GM20000 (cell line): ENCODE data around the gene TFEC.

Experiments
- DNase-seq: peaks from one replicate; pipeline ENCODE4 v3.0.0; 2012; ENCODE audit warnings: low spot score
- CTCF ChIP-seq: IDR thresholded peaks from 2 replicates; pipeline ENCODE4 v1.5.1; 2012; ENCODE audit warnings: mild to moderate bottlenecking, control low read depth; ENCODE audit errors: extremely low read depth, missing control alignments

TFEC gene

GRCh38 chr7:115888981-115889668 lies 141.4 kb downstream of the TFEC start:
- TF ChIP-seq CTCF, result no peak
- no peak for DNase-seq

GRCh38 chr7:115885550-115885949 lies 145.0 kb downstream of the TFEC start:
- DNase-seq, result no peak
- no peak for TF ChIP-seq CTCF
